A549 treated with GW870086 at 1 μM for 4 hours (cell line): ENCODE results near the gene RAD21L1. TPM values are rescaled to one million over a fixed set of nuclear protein-coding genes. Genes with fewer than 3 reads are reported as not detected.

Experiments used
- total RNA-seq: library from RNA; stranded (reverse); fragments of 200-300 nt; extraction: Qiagen RNA extraction; gene quantifications from 5 replicates; pipeline ENCODE4 v1.2.3, GENCODE V29; 2022; ENCODE audit warnings: low read depth

Gene RAD21L1
- total RNA-seq, result not detected in 5 replicates

DNA sequence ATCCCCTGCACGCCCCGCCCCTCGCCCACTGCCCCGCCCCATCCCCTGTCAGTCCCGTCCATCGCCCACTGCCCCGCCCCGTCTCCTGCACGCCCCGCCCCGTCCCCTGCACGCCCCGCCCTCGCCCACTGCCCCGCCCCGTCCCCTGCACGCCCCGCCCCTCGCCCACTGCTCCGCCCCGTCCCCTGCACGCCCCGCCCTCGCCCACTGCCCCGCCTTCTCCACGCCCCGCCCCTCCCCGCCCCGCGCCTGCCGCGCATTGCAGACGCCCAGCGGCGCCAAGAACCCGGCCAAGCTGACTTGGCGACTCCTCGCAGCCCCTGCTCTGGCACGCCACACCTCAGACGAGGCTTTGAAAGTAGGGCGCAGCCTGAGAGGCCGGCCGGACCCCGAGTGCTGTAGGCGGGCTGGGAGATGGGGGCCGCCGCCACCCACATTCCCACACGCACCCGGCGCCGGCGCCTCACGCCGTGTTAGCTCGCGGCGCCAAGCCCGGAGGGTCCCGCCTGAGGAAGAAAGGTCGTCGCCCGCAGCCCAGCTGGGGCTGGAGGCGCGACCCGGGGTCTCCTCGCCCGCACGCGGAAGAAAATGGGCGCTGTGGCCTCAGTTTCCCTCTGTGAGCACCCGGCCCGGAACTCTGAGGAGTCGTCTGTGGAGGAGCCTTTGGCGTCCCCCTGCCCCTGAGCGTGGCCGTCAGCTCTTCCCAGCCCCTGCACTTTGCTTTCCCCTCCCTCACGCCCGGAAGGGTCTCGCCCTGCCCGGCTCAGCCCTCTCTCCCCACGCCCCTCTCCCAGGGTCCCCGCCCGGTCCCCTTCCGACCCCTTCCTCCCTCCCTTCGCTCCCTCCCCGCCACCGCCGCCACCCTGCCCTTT lies at the start of gene RAD21L1:
Gene RAD21L1, plus strand, starts transcription at position 262 of the 872 bp plus-strand sequence. CDS start 2,410 bp downstream, outside the sequence.

GRCh38 chr20:1184638-1185315 lies 41.1 kb upstream of the RAD21L1 start, which contains the start of gene TMEM74B:
Gene TMEM74B (minus strand): TSS chr20:1184981. CDS start chr20:1183801, 1,180 bp downstream.

GRCh38 chr20:1202762-1203504 lies 22.9 kb upstream of the RAD21L1 start, which contains the start of gene C20orf202:
Gene C20orf202 (plus strand): TSS chr20:1203454. CDS start chr20:1203586, 132 bp downstream.

DNA sequence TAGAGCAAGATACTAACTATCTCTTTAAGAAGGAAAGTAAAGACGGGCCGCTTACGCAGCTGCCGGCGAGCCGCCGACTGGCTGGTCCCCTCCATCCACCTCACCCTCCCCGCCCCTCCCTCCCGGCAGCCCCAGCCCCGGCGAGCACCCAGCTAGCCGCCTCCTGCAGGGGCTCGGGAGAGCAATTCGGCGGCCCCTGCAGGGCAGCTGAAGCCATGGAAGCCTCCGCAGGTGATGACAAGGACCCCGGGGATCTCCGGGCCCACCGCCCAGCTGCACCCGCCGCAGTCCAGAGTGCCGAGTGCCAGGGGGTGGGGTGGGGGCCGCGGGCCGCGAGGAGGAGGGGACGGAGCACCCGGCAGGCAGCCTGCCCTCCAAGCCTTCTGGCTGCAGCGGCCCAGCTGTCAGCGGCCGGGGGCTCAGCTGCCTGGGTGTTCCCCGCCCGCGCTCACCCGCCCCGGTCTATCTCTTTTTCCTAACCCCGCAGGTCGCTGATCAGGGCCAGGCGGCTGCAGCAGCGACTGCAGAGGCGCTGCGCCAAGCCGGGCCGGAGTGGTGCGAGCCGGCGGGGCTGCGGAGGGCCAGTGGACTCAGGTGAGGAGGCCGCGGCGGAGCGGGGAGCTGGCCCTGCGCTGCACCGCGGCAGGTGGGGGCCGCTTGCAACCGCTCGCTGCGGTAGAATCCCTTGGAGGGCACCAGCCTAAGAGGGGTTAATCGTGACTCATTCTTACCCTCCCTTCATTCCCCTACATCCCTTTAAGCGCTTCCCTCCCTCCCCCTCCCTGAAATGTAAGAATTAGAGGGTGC lies 40.5 kb downstream of the RAD21L1 start, which contains the start of gene SNPH:
Gene SNPH, plus strand, starts transcription at position 128 of the 807 bp plus-strand sequence. CDS start 29,946 bp downstream, outside the sequence.

Other genes with a start within 250 kb of the RAD21L1 start
- gene RSPO4, start 223.7 kb upstream of the RAD21L1 start, total RNA-seq, result not detected in 5 replicates
- 168 to 242 TPM (median 209 TPM) in 5 replicates for gene PSMF1, start 107.4 kb upstream of the RAD21L1 start, total RNA-seq
- 1.9 to 3.7 TPM (median 3.3 TPM) in 5 replicates for gene TMEM74B, start 41.1 kb upstream of the RAD21L1 start, total RNA-seq
- 0.09 TPM in 1 of 5 replicates, not detected in the others for gene C20orf202, start 22.6 kb upstream of the RAD21L1 start, total RNA-seq
- gene SNPH, start 40.2 kb downstream of the RAD21L1 start, total RNA-seq, result 3.6 to 4.7 TPM (median 4.1 TPM) in 5 replicates
- 1.5 to 2.0 TPM (median 1.5 TPM) in 5 replicates for gene SDCBP2, start 103.1 kb downstream of the RAD21L1 start, total RNA-seq
- gene FKBP1A, start 167.0 kb downstream of the RAD21L1 start, total RNA-seq, result 461 to 542 TPM (median 514 TPM) in 5 replicates
- gene NSFL1C, start 240.8 kb downstream of the RAD21L1 start, total RNA-seq, result 106 to 127 TPM (median 121 TPM) in 5 replicates